Left ventricle myocardium superior (tissue), 1 donor: ENCODE results near the gene NKPD1. TPM values are rescaled to one million over a fixed set of nuclear protein-coding genes. Genes with fewer than 3 reads are reported as not detected.

Experiments used
- ATAC-seq: fragments of 200-7000 bp; cut with Tn5 transposase; one replicate; pipeline ENCODE4 v1.9.1; 2020; ENCODE audit warnings: mild to moderate bottlenecking, moderate library complexity
- DNase-seq: peaks from one replicate; pipeline ENCODE4 v3.0.0-alpha.2; 2020
- intact Hi-C: fragments of 100-400 bp; cut with micrococcal nuclease; formaldehyde crosslinking; loops from one replicate; pipeline ENCODE4 v1.11.0; 2022
- total RNA-seq: library from RNA; stranded (reverse); fragmentation: NEBNext Ultra II Directional; extraction: Animal tissue kit (Norgen Biotek cat#: 25700); gene quantifications from one replicate; pipeline ENCODE4 v1.2.1, GENCODE V29; 2021
- donor health status: DM: no; HTN: yes; CAD: no; lungs with severe emphysema.

NKPD1 gene
- total RNA-seq, 1 donor from 2014 or later = 0.07 TPM

DNA sequence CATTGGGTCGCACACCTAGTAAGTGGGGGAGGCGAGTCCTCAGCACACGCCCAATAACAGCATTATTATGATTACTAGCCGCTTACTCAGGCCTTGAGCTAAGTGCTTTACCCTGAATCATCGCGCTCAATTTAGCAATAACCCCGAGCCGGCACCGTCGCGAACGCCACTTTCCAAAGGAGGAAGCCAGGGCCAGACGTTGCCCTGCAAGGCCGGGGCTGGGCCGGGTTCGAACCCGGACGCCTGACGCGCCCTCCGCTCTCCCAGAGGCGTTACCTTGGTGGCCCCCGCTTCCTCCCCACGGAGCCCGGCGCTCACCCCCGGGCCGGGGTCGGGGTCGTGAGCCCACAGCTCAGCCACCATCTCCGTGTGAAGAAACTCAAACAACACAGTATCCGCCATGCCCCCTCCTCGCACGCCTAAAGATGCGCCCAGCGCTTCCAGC is 17.1 kb upstream of the NKPD1 start, which contains the start of gene TRAPPC6A:
TSS of gene TRAPPC6A (minus strand) at position 421 of the 445 bp plus-strand sequence. CDS start at position 402, 19 bp downstream.
- ATAC-seq = no peak
- no peak for DNase-seq
- intact Hi-C loops = no loop called here

DNA sequence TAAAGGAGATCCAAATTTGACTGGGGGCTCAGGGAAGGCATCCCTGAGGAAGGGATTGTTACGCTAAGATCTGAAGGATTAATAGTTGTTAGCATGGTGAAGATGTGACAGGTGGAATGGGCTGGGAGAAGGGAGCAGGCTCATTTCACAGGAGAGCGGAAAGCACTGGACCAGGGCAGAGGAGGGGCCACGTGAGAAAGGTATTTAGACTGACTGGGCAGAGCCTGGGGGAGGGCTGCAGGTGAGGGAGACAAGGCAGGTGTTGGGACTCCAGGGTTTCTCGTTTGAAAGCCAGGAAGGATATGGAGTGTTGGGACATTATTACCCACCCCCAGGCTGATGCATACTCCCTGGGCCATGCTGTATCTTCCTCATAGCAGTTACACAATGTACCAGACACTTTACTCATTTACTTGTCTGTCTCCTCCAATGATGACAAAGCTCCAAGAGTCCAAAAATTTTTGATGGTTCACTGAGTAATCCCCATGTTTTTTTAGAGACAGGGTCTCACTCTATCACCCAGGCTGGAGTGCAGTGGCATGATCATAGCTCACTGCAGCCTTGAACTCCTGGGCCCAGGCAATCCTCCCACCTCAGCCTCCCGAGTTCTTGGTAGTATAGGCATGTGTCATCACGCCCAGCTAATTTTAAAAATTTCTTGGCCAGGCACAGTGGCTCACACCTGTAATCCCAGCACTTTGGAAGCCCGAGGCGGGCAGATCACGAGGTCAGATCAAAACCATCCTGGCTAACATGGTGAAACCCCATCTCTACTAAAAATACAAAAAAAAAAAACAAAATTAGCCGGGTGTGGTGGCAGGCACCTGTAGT is 14.9 kb upstream of the NKPD1 start:
- no peak for ATAC-seq
- intact Hi-C loops = no loop called here
- peak; percentile 15 for DNase-seq

DNA sequence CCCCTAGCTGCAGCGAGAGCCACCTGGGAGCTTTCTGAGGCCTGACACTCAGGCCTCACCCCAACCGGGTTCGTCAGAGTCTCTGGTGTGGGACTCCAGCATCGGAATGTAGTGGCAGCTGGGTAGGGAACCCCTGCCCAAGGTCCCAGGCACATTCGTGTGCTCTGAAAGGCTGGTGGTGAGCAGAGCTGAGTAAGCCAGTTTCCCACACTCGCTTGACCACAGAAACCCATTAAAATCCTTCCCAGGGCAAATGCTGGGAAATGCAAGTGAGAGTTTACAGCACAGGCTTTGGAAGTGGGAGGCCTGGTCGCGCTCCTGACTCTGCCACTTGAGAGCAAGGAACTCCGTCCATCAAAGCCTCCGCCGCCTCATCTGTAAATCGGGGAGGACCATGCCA is 13.0 kb upstream of the NKPD1 start:
- DNase-seq (no peak), ATAC-seq (no peak)
- intact Hi-C loops = no loop called here

DNA sequence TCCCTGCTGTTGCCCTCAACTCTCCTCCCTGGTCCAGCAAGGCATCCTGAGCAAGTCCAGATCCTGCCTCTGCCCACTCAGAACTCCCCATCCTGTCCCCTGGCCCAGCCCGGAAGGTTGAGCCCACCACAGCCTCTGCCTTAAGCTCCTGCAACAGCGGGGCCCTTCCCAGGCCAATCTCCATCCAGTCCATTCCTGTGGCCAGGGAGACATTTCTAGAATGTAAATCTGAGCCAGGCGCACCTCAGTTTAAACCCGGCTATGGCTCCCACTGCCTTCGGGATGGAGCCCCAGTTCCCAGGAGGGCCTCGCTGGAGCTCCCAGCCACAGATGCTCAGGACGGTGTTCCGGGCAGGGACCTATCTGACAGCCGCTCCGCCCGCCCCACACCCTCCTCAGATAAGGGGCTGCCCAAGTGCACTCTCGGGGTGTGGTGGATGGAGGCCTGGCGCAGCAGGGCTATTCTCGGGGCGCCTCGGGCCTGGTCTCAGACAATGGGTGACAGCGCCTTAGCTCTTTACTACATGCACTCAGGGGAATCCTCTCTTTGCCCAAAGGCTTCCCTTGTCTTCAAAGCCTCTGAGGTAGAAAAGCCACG is 11.9 kb upstream of the NKPD1 start:
- no peak for DNase-seq
- intact Hi-C loops = no loop called here
- no peak for ATAC-seq

DNA sequence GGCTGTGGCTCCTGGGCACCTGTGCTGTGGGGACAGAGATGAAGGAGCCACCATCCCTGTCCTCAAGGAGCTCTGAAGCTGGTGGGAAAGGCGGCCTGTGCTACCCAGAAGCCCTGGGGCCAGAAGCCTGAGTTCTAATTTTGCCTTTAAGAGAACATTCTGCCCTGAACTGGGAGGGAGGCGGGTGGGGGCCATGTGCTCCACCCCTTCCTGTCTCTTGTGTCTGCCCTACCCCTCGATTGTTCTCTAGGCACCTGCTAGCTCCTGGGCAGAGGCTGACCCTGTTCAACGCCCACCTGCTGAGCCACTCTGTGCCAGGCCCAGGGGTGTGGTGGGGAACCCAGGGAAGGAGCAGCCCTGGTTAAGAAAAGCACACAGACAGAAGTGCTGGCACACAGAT is 11.4 kb upstream of the NKPD1 start:
- peak; percentile 49 for ATAC-seq
- no peak for DNase-seq
- intact Hi-C loops = no loop called here

DNA sequence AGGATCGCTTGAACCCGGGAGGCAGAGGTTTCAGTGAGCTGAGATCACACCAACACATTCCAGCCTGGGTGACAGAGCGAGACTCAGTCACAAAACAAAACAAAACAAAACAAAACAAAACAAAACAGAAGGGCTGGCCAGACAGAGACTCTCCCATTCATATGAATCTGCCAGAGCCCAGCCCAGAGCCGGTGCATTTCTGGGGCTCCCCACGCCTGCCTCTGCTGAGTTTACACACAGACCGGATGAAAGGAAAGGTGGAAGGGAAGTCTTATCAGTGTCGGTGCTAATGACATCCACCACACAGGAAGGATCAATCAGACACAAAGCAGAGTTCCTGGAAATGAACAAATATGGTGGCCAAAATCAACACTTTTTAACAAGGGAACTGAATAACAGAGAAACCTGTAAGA is 10.4 kb upstream of the NKPD1 start:
- no peak for DNase-seq
- intact Hi-C loops = no loop called here
- ATAC-seq = peak; percentile 47

DNA sequence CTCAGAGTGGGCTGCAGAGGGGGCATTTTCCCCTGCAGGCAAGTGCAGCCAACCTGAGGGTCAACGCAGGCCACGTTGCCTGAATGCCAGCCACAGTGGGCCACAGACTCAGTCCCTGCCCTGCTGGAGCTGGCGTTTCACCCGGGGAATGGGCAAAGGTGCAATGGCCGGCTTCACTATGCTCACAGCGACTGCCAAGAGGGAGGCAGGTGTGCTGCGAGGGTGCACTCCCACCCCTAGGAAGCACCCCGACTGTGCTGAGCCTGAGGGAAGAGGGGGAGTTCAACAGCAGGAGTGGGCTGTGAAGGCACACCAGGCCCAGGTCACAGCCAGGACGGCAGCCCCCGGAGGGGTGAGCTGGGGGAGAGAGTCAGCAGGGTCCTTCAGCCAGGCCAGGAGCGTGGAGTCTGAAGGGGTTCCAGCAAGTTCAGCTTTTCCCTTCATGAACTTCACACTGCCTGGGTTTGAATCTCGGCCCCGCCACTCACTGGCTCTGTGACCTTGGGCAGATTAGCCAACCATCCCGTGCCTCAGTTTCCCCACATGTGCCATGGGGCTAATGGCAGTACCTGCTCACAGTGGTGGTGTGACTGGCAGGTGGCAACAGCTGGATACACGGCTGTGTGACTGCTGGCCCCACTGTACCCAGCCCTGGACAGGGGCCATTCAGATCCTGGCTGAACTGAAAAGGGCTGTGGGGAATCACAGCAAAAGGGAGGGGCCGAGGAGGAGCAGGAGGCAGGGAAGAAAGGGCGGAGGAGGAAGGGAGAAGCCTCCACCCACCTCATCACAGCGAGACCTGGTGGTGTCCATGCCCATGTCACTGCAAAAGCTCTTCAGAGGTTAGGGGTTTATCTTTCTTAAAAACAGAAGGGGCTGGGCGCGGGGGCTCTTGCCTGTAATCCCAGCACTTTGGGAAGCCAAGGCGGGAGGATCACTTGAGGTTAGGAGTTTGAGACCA is 9.6 kb upstream of the NKPD1 start:
- ATAC-seq (no peak), DNase-seq (no peak)
- intact Hi-C loops = no loop called here

DNA sequence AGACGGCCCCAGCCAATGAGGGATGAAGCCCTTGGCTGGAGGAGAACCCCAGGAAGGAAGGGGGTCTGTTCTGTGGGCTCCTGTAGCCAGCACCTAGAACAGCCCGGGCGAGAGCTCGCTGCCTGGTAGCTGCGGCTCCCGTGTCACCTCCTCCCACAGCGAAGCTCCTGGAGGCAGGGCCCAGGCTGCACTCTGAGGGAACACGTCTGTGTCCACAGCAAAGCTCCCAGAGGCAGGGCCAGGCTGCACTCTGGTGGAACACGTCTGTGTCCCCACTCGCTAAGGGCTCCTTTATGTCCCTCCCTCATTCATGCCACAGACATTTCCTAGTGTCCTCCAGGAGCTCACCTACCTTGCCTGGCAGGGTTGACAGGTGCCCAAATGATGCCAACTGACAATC is 8.8 kb upstream of the NKPD1 start:
- DNase-seq (no peak), ATAC-seq (no peak)
- intact Hi-C loops = no loop called here

DNA sequence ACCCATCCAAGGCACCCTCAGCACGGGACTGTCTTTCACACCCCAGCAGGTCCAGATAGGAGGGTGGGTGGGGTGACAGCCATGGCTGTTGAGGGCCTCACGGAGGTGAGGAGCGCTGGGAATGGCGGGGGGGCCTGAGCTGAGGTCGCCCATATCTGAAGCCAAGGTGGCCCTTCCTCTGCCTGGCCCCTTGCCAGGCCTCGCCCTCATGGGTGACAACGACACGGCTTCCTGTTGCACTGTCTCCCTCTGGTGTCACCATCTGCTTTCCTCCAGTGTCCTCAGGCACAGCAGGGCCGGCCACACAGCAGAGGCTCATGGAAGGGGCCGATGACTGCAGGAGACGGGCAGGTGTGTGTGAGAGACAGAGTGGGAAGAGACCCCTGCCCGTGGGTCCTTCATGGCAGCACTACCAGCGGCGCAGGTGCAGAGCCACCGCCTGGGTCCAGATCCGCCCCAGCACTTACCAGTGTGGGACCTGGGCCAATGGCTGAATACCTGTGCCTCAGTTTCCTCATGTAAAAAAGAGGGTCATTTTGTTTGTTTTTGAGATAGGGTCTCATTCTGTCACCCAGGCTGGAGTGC is 8.1 kb upstream of the NKPD1 start:
- no peak for DNase-seq
- intact Hi-C loops = no loop called here
- ATAC-seq = no peak

DNA sequence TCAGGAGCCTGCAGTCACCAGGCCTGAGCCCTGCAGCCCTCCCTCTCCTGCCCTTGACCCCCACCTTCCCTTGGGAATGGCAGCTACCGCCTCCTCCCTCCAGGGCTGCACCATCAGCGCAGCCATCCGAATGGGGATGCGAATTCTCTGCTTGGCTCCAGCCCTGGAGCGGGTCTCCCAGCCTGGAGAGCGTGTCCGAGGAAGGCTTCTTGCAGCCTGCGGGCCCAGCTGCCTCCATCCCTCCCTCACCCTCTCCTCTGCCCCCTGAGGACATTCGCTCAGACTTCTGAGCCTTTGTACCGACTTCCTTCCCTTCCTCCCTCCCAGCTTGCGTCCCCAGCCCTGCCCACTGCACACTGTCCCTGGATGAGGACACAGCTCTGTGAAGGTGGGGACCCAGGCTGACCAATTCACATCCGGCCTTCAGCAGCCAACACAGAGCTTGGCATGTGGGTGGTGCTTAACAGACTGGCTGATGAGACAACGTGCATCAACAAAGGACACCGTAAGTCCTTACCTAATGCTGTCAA is 6.0 kb upstream of the NKPD1 start:
- DNase-seq = no peak
- intact Hi-C loops = no loop called here
- ATAC-seq = peak; percentile 27

DNA sequence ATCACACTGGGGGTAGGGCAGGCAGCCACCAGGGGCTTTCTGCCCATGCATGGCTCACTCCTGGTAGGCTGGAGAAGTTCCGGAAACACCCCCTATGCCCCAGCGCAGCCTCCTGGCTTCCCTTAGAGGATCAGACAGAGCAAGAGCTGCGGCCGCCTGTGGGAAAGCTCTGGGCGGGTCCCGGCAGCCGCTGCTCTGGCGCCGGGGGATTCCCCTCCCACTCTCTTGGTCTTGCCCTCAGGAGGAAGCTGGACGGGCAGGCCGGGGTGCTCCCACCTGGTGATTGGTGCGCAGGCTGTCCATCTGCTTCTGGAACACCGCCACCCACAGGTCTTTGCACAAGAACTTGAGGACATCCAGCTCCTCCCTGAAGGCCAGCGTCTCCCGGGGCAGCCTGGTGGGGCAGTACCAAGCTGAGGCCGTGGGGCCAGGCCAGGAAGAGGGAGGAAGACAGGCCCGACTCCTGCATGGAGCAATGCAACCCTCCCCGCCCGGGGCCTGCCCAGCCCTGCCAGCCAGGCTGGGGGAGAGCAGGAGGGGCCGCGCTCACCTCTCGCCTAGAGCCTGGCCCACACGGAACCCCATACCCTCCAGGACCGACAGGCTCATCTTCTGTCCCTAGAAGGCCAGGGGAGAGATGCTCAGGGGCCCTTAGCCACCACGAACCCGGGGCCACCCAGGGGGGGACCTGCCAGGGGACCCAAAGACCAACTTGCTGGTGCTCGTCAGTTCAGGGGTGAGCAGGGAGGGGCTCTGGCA is 4.0 kb upstream of the NKPD1 start:
- DNase-seq (peak; percentile 58), ATAC-seq (peak; percentile 58)
- intact Hi-C loops = no loop called here

DNA sequence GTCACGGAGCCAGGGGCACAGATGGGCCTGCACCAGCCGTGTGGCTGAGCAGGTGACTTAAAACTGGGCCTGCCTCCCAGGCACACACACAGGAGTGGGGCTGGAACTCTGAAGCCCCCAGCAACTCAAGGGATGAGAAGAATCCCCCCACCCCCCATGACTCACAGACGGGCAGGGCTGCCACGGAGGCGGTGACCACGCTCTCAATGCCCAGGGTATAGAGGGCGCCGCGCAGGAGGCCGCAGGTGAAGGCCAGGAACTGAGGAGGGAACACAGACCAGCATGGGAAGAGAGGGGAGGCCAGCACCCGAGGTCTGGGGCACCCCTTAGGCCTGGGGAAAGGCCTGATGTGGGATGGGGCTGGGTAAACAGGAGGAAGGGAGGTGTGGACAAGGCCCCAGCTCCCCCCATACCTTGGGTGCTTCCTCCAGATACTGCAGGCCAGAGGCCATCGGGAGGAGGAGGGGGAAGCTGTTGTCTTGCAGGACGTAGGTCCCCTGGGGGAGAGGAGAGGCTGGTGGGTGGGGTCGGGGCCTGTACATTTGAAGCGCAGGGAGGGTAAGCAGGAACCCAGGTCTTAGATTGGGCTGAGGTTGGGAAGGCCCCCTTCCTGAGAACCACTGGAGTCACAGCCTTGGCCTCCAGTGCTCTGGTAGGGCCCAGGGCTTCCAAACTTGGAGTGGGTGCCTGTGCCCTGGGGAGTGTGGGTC is 3.1 kb upstream of the NKPD1 start:
- ATAC-seq = no peak
- DNase-seq = no peak
- intact Hi-C loops = no loop called here

DNA sequence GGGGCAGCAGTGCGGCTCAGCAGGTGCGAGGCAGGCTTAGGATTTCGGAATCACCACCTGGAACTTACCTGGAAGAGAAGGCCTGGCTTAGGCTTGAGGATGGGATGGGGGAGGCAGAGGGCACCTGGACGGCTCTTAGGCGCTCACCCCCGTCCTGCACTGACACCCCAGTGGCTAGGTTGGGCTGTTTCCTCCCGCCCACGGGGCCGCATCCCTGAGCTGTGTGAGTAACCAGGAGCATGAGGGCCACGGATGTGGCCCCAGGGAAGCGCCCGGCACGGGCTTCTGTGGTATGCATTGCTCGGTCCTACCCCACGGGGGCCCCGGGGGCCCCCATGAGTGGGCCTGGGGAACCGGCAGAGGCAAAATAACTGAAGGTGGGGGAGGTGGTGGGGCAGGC is 2.4 kb upstream of the NKPD1 start:
- DNase-seq (no peak), ATAC-seq (no peak)
- intact Hi-C loops = no loop called here

DNA sequence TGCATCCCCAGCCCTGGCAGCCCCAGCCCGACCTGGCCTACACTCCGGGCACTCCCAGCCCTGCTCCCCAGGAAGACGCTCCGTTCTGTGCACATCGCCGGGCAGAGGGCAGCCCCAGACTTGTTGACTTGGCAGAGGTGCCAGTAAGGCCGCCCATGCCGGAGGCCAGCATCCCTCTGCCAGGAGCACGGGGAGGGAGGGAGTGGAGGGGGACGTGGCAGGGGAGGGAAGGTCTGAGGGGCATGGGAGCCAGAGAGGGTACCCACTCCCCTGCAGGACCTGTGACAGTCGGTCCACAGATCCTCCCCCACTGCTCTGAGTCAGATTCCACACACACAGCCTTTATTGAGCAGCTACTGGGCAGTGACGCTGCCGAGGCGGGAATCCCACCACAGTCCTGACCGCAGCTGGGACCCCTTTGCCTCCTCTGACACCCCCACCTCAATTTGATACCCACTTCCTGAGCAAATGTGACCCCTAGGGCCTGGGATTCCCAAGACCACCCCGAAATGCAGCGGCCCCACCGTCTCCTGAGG is 1.9 kb upstream of the NKPD1 start:
- DNase-seq (no peak), ATAC-seq (no peak)
- intact Hi-C loops = no loop called here

DNA sequence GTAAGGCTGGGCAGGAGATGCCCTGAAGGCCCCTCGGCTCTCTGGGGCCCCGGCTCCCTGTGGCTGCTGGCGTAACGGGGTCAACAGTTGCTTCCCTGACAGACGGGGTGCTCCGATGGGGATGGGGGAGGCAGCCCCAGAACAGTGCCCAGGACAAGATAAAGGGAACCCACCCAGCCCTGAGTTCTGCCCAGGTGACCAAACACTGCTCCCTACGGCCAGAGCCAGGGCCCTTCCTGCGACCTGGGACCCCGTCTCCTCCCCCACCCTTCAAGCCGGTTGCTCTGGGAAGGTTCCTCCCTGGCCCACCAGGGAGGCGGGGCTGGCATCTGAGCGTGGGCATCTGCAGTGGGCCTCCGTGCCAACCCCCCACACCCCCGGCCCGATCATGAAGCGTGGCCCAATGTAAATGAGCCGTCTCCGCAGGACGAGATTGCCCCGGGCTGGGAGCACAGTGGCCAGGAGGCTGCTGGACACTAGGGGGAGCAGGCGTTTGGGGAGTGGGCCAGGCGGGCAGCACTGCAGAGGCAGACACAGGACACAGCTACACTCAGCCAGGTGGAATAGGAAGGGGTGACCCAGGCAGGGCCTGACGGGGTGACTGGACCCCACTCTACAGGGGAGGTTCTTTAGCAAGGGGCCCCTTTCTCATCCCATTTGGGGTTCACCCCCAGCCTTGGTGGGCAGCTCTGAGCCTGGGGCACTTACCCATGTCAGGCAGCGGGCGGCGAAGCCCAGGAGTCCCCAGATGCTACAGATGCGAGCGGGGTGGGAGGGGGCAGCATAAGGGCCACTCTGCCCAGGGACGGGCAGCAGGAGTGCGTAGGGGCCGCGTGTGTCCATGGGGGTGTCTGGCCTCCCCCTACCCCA is 1.2 kb upstream of the NKPD1 start:
- intact Hi-C loops = no loop called here
- ATAC-seq (peak; percentile 27), DNase-seq (peak; percentile 52)

DNA sequence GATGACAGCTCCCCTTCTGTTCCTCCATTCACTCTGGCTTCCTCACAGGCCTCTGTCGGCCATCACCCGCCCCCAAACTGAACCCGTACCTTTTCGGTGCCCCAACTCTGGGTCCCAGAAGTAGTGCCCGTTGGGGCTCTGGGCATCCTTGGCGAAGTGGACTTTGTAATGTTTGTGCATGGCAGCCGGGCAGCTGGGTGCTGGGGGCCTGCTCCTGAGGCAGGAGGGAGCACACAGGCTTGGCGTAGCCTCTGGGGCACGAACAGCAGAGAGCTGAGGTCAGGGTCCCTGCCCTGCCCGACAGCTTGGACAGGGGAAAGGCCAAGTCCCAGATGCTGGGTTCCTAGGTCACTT is 834 bp downstream of the NKPD1 start:
- no peak for DNase-seq
- ATAC-seq = no peak
- intact Hi-C loops = no loop called here
